Stimulated activated naive CD8-positive, alpha-beta T cell treated with anti-CD3 and anti-CD28 coated beads, Interleukin-15, Interleukin-2, amounts not matched to agents 100 U/mL and 50 U/mL, for 24 hours (primary cell): Measurements from ENCODE around the gene KCNK3.

Experiments
- ATAC-seq: fragments of 150-1000 bp; cut with Tn5 transposase; one replicate; pipeline ENCODE4 v1.10.0; 2021
- DNase-seq: peaks from one replicate; pipeline ENCODE4 v3.0.0; 2021

The KCNK3 gene

GRCh38 chr2:26712486-26713465 is 20.3 kb downstream of the KCNK3 start:
- DNase-seq (no peak), ATAC-seq (no peak)

GRCh38 chr2:26715528-26716270 is 23.2 kb downstream of the KCNK3 start:
- ATAC-seq: no peak
- no peak for DNase-seq

GRCh38 chr2:26716340-26716739 is 23.8 kb downstream of the KCNK3 start:
- no peak for ATAC-seq
- DNase-seq: no peak

- no peak for ATAC-seq
- DNase-seq: no peak
Measured at GRCh38 chr2:26716769-26717168, 24.2 kb downstream of the KCNK3 start.

- DNase-seq (no peak), ATAC-seq (no peak)
Measured at GRCh38 chr2:26717362-26717761, 24.8 kb downstream of the KCNK3 start.

GRCh38 chr2:26718949-26719686 is 26.6 kb downstream of the KCNK3 start:
- DNase-seq (no peak), ATAC-seq (no peak)

- DNase-seq (no peak), ATAC-seq (no peak)
Measured at GRCh38 chr2:26720322-26721114, 28.0 kb downstream of the KCNK3 start.

- no peak for DNase-seq
- ATAC-seq: no peak
Measured at GRCh38 chr2:26721115-26722032, 28.9 kb downstream of the KCNK3 start.

GRCh38 chr2:26722328-26722727 is 29.8 kb downstream of the KCNK3 start:
- ATAC-seq: no peak
- no peak for DNase-seq

- DNase-seq (no peak), ATAC-seq (no peak)
Measured at GRCh38 chr2:26722911-26723310, 30.4 kb downstream of the KCNK3 start.

- ATAC-seq: no peak
- DNase-seq: no peak
Measured at GRCh38 chr2:26723475-26723874, 31.0 kb downstream of the KCNK3 start.

GRCh38 chr2:26723991-26724750 is 31.6 kb downstream of the KCNK3 start:
- ATAC-seq (no peak), DNase-seq (no peak)

GRCh38 chr2:26724784-26725520 is 32.4 kb downstream of the KCNK3 start:
- no peak for DNase-seq
- no peak for ATAC-seq

- DNase-seq (no peak), ATAC-seq (no peak)
Measured at GRCh38 chr2:26725521-26725820, 32.9 kb downstream of the KCNK3 start.

GRCh38 chr2:26726228-26726627 is 33.7 kb downstream of the KCNK3 start:
- ATAC-seq: no peak
- no peak for DNase-seq

- ATAC-seq (no peak), DNase-seq (peak; percentile 16)
Measured at GRCh38 chr2:26727641-26728561, 35.4 kb downstream of the KCNK3 start.

- DNase-seq (no peak), ATAC-seq (no peak)
Measured at GRCh38 chr2:26729311-26729710, 36.8 kb downstream of the KCNK3 start.
